HG03460 (cell line): ENCODE data around the gene BTG3.

Experiments
- ATAC-seq: cut with Tn5 transposase; IDR thresholded peaks from one replicate; pipeline ENCODE4 v1.9.1; 2021; ENCODE audit not compliant: unreplicated experiment

BTG3 gene

DNA sequence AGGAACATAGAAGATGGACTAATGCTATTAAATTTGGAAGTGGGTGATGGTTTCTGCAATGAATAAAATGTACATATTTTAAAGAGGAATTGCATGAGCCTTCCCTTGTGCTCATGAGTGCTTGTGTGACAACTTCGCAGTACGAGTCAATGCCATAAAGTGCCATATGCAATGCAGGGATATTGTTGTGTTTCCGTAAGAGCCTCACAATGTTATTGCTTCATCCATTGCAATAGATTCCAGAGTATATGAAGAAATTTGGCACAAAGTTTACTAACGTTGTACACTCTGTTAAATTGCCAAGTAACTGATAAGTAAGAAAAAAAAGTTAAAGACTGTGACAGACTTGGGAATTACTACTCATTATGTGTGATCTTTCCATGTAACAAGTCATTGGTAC lies 22.3 kb downstream of the BTG3 start:
- no peak for ATAC-seq

DNA sequence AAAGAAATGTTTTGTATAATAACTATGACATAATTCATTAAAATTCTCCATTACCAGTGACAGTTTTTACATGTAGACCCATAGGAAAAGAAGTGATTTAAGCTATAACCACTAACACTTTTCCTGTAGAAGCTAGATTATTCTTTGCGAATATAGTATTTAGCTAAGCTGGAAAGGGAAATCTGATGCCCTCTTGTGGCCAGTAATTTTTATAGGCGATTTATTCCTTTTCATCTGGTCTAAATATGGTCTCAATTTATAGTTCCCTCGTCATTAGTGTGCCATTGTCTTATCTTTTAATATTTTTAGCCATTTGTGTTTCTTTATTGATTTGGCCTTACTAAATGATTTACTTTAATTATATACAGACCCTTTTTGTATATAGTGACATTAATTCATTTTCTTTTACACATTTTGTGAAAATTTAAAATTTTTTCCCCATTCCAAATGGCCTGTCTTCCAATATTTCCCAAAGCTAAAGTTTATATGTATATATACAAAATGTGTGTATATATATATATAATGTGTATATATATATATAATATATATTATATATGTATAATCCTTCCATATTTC lies 26.7 kb downstream of the BTG3 start:
- no peak for ATAC-seq

DNA sequence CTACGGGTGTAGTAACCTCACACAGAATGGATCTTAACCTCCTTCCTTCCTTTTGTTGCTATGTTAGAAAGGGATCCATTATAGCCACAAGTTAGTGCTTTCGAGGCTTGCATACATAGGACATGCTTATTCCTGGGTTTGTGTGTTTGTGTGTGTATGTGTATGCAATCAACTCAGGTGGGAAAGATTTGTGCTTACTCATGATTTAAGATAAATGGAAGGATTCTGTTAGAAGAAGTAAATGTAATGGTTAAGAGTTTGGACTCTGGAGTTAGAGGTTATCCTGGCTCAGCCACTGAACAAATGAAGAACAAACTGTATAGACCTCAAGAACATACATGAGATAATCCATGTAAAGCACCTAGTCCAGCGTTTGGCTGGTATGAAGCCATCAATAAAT lies 28.8 kb downstream of the BTG3 start:
- ATAC-seq = no peak

DNA sequence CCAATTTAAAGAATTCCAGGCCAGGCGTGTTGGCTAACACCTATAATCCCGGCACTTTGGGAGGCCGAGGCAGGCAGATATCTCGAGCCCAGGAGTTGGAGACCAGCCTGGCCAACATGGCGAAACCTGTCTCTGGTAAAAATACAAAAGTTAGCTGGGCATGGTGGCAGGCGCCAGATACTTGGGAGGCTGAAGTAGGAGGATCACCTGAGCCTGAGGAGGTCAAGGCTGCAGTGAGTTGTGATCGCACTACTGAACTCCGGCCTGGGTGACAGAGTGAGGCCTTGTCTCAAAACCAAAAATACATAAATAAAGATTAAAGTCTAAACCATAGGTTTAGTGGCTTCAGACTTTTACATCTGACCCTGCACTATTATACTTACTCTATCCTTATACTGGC lies 32.4 kb downstream of the BTG3 start:
- no peak for ATAC-seq

DNA sequence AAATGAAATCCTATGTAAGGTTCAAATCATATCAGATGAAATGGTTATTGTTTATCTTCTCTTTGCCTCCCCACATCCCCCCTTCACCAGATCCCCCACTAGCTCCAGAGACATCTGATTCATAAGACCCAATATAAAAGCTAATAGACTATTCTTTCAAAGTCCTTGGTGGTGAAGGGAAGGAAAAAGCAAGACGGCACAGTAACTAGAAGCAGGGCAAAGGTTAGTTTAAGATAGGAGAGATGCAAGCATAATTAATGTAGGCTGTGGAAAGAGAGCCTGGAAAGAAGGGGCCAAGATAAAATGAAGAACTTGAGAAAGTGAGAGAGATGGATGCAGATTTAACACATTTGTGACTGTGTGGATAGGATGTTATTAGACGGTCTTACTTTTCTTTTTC lies 33.8 kb downstream of the BTG3 start:
- ATAC-seq = no peak

DNA sequence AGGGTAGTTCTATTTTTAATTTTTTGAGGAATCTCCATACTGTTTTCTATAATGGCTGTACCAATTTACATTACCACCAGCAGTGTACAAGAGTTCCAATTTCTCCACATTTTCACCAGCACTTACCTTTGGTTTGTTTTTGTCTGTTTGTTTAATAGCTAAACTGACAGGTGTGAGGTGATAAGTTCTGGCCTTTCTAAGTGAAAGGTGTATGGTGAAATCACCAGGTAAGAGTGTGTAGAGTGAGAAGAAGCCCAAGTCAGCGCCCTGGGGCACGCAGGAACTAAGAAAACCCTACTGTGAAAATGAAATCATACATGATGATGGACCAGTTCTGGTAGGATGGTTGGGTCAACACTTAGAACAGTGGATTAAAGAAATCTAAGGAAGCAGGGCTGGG lies 34.5 kb downstream of the BTG3 start:
- no peak for ATAC-seq

DNA sequence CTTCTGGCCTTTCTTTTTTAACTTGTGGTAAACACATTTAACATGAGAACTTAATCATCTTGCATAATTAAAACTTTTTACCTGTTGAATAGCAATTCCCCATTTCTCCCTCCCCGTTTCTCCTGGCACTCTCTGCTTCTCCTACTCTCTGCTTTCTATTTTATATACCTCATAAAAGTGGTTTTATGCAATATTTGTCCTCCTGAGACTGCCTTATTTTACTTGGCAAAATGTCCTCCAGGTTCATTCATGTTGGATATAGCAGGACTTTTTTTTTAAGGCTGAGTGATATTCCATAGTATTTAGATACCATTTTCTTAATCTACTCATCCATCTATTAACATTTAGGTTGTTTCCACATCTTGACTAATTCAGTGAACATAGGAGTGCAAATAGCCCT lies 35.0 kb downstream of the BTG3 start:
- no peak for ATAC-seq

DNA sequence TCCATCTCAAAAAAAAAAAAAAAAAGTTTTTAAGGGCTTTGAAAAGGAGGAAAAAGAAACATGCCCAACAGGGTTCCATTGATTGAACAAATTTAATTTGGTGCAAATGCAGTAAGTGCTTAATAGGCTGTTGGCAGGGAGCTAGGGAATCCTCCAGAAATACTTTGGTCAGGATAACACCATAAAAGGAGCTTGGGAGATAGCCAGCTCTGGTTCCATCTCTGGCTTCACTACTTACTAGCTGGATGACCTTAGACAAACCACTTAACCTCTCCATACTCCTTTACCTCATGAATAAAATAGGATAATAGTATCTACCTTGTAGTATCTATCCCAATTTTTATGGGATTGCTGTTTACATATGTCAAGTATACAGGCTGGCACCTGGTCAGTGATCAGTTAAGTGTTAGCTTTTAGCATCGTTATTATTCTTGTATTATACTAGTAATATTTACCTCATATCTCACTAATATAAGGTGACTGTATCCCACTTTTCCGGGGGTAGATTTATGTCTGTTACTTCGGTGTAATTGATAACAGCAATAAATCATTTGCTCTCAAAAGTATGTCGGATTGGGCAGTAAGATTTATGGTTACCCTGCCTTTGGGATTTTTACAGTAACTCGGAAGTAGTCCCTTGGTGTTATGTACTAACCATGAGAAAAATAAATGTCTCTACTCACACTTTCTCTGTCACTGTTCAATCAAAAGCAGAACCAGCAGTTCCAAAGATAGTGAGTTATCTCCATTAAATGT lies 36.4 kb downstream of the BTG3 start:
- no peak for ATAC-seq

DNA sequence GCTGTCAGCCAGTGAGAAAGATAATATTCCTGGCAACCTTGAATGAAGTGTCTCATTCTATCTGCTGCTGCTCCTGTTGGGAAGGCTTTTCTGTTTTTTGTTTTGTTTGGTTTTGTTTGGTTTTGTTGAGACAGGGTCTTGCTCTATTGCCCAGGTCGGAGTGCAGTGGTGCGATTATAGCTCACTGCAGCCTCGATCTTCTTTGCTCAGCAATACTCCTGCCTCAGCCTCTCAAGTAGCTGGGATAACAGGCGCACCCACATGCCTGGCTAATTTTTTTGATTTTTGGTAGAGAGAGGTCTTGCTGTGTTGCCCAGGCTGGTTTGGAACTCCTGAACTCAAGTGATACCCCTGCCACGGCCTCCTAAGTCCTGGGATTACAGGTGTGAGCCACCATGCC lies 37.6 kb downstream of the BTG3 start:
- no peak for ATAC-seq

DNA sequence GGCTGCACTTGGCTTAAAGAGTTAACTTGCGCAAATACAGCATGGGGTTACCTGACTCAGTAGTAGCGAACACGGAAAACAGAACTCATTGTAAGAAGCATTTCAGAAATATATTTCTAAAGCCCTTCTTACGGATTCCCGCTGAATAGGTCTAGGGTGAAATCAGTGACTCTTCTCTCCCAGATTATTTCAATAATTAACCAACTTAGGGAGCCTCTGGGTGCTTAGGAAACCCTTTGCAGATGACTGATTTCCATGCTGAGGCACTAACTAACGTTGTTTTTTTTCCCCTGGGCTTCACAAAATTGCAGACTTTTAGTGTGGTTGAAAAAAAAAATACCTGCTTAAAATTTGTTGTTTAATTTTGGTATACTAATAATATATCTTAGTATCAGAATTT lies 40.3 kb downstream of the BTG3 start:
- ATAC-seq = no peak

DNA sequence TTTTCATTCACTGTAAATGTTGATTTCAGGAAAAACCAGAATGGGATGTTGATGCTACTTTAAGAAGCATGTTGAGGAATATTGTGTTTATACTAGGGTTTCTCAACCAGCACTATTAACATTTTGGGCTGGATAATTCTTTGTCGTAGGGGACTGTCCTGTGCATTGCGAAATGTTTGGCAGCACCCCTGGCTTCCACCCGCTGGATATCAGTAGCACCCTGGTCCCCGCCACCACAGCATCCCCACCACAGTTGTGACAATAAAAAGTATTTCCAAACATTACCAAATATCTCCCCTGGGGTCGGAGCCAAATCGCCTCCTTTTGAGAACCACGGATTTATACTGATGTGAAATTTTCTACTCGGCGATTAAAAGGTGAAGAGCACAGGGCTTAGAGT lies 41.9 kb downstream of the BTG3 start:
- no peak for ATAC-seq

DNA sequence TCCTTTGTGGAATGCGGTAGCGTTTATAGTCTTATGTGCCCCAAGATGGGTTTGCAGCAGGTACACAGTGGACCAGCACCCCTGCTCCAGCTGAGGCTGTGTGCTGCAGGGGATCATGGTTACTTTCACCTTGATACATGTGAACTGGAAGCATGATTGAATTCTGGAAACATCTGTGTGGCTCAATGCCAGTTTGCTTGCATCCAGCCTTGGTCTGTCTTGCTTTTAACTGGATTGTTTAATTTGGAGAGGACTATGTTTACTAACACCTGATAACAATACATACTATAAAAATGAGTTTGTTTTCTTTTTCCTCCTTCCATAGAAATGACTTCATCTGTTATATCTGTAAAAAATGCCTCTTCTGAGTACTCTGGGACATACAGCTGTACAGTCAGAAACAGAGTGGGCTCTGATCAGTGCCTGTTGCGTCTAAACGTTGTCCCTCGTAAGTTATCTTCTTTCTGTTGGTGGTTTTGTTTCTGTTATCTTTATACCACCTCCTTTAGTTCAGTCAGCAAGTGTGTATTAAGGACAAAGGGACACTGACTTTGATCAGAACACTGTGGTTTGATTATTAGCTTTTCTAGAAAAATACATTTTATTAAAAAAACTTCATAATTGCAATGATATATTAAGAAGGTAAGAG lies 52.2 kb downstream of the BTG3 start:
- ATAC-seq = no peak

DNA sequence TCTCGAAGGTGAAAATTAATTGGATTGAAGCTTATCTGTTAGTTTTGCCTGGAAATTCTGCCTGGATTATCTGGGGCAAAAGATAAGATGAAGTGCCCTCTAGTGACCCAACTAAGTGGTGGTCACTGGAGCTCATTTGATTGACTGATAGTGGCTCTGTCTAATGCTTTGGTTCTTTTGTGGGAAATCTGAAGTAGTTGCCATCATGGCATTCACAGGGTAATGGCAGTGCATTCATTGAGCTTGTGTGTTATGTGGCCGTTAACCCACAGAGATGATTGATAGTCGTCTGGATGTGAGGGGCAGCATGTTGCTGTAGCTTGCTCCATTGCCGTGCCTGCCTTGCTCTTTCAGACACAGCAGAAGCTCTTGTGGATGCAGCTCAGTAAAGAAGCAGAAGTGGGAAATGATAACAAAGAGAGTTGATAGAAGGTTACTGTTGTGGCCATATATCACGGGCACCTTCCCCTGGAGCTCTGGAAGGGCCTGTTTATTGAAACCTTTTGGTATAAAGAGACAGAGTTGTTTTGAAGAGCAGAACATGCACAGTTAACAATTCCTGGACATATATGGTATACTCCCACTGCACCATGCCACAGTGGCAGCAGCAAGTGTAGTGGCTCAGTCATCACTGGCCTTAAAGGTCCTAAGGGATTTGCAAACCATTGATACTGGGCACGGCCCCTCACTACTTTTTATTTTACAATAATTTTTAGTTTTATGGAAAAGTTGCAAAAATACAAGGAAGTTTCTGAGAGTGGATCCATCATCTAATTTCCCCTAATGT lies 57.8 kb downstream of the BTG3 start:
- no peak for ATAC-seq

DNA sequence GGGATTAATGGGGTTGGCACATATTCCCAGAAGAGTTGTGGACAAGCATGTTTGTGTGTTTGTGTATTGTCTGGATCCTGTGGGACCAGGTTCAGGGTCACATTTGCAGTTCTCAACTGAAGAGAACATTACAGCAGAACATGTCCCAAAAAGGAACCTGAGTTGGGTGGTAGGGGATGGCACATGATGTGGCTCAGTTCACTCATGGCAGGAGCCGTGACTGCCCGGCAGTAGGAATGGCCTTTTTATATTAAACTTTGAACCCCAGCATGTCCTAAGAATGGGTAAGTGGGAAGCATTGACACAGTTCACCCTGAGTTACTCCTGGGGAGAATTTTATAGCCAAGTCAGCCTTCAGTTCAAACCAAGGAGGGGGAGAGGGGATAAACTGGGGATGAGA lies 58.6 kb downstream of the BTG3 start:
- ATAC-seq = no peak

DNA sequence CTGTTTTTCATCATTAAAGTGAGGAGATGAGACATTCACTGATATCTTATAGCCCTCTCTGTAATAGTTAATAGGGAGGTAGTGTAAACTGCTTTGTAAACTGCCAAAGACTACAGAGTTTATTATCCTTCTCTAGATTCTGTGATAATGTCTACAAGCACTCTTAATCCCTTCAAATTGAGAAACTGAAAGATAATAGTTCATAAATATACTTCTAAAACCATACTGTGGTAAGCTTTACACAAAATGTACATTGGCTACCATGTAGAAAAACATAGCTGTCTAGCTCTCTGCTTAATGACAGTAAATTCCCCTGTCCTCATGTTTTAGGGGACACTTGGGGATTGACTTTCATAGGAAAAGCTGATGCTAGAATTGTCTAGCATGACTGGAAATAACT lies 60.3 kb downstream of the BTG3 start:
- ATAC-seq = no peak

DNA sequence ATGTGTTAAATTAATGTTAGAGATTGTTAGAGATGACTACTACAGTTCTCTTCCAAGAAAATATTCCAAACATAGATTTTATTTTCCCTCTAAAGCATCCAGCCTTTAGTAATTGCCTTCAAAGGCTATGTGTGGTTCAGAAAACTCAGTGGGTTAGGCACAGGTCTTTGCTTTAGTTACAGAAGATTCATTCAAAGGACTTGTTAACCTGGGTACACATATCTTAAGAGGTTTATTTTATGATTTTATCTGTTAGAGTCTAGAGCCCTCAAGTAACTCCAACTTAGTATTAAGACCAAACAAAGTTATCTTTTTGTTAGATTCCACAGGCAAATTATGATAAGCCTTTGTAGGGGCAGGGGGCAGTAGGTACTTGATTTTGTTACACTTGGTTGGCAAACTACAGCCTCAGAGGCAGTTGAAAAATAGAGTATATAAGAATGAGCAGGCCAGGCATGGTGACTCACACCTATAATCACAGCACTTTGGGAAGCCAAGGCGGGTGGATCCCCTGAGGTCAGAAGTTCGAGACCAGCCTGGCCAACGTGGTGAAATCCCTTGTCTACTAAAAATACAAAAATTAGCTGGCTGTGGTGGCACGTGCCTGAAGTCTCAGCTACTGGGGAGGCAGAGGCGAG lies 61.9 kb downstream of the BTG3 start:
- ATAC-seq = no peak

DNA sequence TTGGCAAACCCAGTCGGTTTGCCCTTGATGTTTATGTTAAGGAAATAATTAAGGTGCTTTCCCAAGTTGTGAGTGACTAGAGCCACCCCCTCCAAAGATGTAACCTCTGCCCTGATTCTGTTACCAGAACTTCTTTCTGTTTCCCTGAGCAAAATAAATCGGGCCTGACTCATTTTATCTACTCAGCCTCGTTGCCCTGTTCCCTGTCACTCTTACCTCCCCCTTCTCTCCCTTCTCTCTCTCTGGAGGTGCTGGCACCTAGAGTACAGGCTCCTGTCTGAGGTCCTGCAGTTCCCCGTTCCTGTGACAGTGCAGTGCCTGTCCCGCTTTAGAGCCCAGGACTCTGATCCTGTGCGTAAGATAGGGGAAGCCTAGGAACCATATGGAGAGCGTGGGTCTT lies 64.4 kb downstream of the BTG3 start:
- ATAC-seq = no peak

DNA sequence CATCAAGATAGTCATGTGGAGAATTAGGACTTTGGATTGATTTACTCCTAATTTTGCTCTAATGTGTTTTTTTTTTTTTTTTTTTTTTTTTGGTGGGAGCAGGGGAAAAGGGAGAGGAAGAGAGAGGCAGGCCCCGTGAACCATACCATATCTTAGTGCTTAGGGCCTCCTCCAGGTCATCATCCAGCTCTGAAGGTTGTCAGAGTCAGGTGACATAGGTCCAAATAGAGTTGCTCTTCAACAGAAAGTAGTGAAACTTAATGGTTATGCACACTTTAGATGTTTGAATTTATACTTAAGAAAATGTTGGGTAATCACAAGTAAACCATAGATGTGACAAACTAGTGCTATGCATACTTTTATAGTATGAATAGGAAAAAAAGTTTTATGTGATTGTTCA lies 67.7 kb downstream of the BTG3 start:
- ATAC-seq = no peak
